ENCODE results near the gene GXYLT1. TPM values are rescaled to one million over a fixed set of nuclear protein-coding genes. Genes with fewer than 3 reads are reported as not detected.

Gene GXYLT1
- total and polyA plus RNA-seq, 2 donors (not counting 3 experiments of a cell fraction or from before 2014, with no cell fraction given): 6.8 to 23.0 TPM

DNA sequence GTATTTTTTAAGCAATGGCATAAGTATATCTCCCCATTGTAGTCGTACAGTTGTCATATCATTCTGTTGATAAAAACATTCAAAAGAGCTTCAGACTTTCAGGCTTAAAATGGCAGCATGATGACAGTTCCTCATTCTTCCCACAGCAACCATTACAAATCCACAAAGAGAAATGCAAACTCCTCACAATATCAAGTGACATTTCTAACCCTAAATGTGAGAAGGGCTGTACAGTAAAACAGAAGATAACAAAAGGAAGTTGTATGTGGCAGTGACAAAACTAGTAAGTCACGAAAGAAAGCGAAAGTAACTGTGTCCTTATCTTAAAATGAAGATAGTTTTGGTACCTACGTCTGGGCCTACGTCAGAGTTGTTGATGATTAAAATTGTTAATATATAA, 46.7 kb downstream of the GXYLT1 start:
- Histone ChIP-seq H3K4me1 (ENCODE audit: control insufficient read depth, extremely low read depth, insufficient read depth, low read length) (peaks cover 6% of the 10 kb centered on the region), H3K9ac (replicated peaks; ENCODE audit: extremely low read depth, insufficient read depth, low read length) (peak overlapping the region; percentile 83), H2AFZ (ENCODE audit: low read depth, low read length) (peak overlapping the region; percentile 80), H4K20me1 (replicated peaks; ENCODE audit: control insufficient read depth, extremely low read depth, insufficient read depth, low read length) (no peaks in the 10 kb centered on the region), H3K9me3 (replicated peaks; ENCODE audit: control insufficient read depth, insufficient read depth, low read length) (no peaks in the 10 kb centered on the region), H3K27ac (ENCODE audit: insufficient read depth, low read depth, low read length) (peak overlapping the region; percentile 74), H3K4me3 (replicated peaks in 1 of 3; ENCODE audit: insufficient read depth in 1 of 3, low read depth in 1 of 3, low read length in 3 of 3) (peak overlapping the region; percentile 13 to 81 (median 57)), H3K4me2 (ENCODE audit: insufficient read depth, low read length) (peak overlapping the region; percentile 100), H3K36me3 (ENCODE audit: control insufficient read depth in 2 of 2, extremely low read depth in 1 of 2, insufficient read depth in 2 of 2, low read length in 2 of 2) (no peaks in the 10 kb centered on the region), H3K79me2 (ENCODE audit: control insufficient read depth, insufficient read depth, low read length) (no peaks in the 10 kb centered on the region), H3K27me3 (ENCODE audit: control insufficient read depth in 2 of 2, insufficient read depth in 2 of 2, low read length in 2 of 2) (no peaks in the 10 kb centered on the region), H3K9me1 (replicated peaks; ENCODE audit: control insufficient read depth, extremely low read depth, insufficient read depth, low read length) (no peaks in the 10 kb centered on the region)
- CTCF ChIA-PET: interaction anchor here (1.0 to 1.2 kb wide), 3 partner anchors 12 to 834 kb away, joined by 3 to 5 read pairs (median 3); no protein-coding TSS in a partner anchor
- intact Hi-C loops (cut with micrococcal nuclease) (loop anchor here (10.0 kb wide), 1 partner anchor 573 kb away; no protein-coding TSS in a partner anchor), dilution Hi-C loops (cut with MboI; ENCODE audit: extremely low pct_ligation_motif_present, low sequenced_read_pairs) (no loop called here)
- no TSS peak for BruUV-seq (replicated peaks)
- TF ChIP-seq, protein P1, sequence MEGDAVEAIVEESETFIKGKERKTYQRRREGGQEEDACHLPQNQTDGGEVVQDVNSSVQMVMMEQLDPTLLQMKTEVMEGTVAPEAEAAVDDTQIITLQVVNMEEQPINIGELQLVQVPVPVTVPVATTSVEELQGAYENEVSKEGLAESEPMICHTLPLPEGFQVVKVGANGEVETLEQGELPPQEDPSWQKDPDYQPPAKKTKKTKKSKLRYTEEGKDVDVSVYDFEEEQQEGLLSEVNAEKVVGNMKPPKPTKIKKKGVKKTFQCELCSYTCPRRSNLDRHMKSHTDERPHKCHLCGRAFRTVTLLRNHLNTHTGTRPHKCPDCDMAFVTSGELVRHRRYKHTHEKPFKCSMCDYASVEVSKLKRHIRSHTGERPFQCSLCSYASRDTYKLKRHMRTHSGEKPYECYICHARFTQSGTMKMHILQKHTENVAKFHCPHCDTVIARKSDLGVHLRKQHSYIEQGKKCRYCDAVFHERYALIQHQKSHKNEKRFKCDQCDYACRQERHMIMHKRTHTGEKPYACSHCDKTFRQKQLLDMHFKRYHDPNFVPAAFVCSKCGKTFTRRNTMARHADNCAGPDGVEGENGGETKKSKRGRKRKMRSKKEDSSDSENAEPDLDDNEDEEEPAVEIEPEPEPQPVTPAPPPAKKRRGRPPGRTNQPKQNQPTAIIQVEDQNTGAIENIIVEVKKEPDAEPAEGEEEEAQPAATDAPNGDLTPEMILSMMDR (IDR thresholded peaks at IDR 0.05; ENCODE audit: extremely low read depth in 1 of 2, insufficient read depth in 1 of 2, low read depth in 1 of 2, low read length in 2 of 2): no peak
- no peak for TF ChIP-seq POLR2AphosphoS5 (IDR thresholded peaks at IDR 0.05; ENCODE audit: insufficient read depth, low read depth, low read length)
- DNase-seq (ENCODE audit: low read depth, low spot score) (peak; percentile 77), FAIRE-seq (peak; percentile 57)
- POLR2A ChIA-PET: interaction anchor here (0.7 kb wide), 1 partner anchor 76 kb away, joined by 3 read pairs; no protein-coding TSS in a partner anchor

DNA sequence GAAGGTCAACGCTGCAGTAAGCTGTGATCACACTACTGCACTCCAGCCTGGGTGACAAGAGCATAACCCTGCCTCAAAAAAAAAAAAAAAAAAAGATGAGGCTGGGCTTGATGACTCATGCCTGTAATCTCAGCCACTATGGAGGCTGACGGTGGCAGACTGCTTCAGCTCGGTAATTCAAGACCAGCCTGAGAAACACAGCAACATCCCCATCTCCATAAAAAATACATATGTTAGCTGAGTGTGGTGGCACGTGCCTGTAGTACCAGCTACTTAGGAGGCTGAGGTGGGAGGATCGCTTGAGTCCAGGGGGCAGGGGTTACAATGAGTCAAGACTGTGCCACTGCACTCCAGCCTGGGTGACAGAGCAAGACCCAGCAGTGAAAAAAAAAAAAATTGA, 50.4 kb downstream of the GXYLT1 start:
- Histone ChIP-seq H3K27ac (ENCODE audit: insufficient read depth, low read depth, low read length) (no peak overlapping the region), H3K79me2 (ENCODE audit: control insufficient read depth, insufficient read depth, low read length) (no peaks in the 10 kb centered on the region), H3K4me2 (ENCODE audit: insufficient read depth, low read length) (no peak overlapping the region), H2AFZ (ENCODE audit: low read depth, low read length) (no peak overlapping the region), H3K4me3 (replicated peaks in 1 of 3; ENCODE audit: insufficient read depth in 1 of 3, low read depth in 1 of 3, low read length in 3 of 3) (no peak overlapping the region), H3K9me3 (replicated peaks; ENCODE audit: control insufficient read depth, insufficient read depth, low read length) (no peaks in the 10 kb centered on the region), H3K9me1 (replicated peaks; ENCODE audit: control insufficient read depth, extremely low read depth, insufficient read depth, low read length) (no peaks in the 10 kb centered on the region), H3K27me3 (ENCODE audit: control insufficient read depth in 2 of 2, insufficient read depth in 2 of 2, low read length in 2 of 2) (no peaks in the 10 kb centered on the region), H3K9ac (replicated peaks; ENCODE audit: extremely low read depth, insufficient read depth, low read length) (no peak overlapping the region), H3K4me1 (ENCODE audit: control insufficient read depth, extremely low read depth, insufficient read depth, low read length) (peaks cover 23% of the 10 kb centered on the region), H4K20me1 (replicated peaks; ENCODE audit: control insufficient read depth, extremely low read depth, insufficient read depth, low read length) (no peaks in the 10 kb centered on the region), H3K36me3 (ENCODE audit: control insufficient read depth in 2 of 2, extremely low read depth in 1 of 2, insufficient read depth in 2 of 2, low read length in 2 of 2) (no peaks in the 10 kb centered on the region)
- POLR2A ChIA-PET: no interaction called here
- no peak for TF ChIP-seq MAX (IDR thresholded peaks at IDR 0.05; ENCODE audit: insufficient read depth, insufficient read length)
- peak; percentile 39 for TF ChIP-seq JUN (IDR thresholded peaks at IDR 0.05; ENCODE audit: borderline replicate concordance, insufficient read depth, insufficient read length, low read depth)
- peak; percentile 56 for TF ChIP-seq FOS (IDR thresholded peaks at IDR 0.05; ENCODE audit: borderline replicate concordance, insufficient read depth, low read length)
- TF ChIP-seq, protein P1 (IDR thresholded peaks at IDR 0.05; ENCODE audit: extremely low read depth in 1 of 2, insufficient read depth in 1 of 2, low read depth in 1 of 2, low read length in 2 of 2): no peak
- no peak for TF ChIP-seq EZH2 (IDR thresholded peaks at IDR 0.05; ENCODE audit: borderline replicate concordance, low read depth, low read length, severe bottlenecking)
- TF ChIP-seq POLR2A (IDR thresholded peaks at IDR 0.05; ENCODE audit: low read depth, low read length): no peak
- CTCF ChIA-PET: interaction anchor here (0.7 to 2.0 kb wide), 5 partner anchors 9 to 70 kb away, joined by 3 to 6 read pairs (median 3); no protein-coding TSS in a partner anchor
- peak; percentile 39 for DNase-seq (ENCODE audit: low read depth, low spot score)
- dilution Hi-C loops (cut with MboI; ENCODE audit: extremely low pct_ligation_motif_present, low sequenced_read_pairs): no loop called here
- peak; percentile 26 for FAIRE-seq
- no TSS peak for BruUV-seq (replicated peaks)
- intact Hi-C loops (cut with micrococcal nuclease): loop anchor here (10.0 kb wide), 1 partner anchor 569 kb away; no protein-coding TSS in a partner anchor
